Measurements from ENCODE around the gene KCNE4. TPM values are rescaled to one million over a fixed set of nuclear protein-coding genes. Genes with fewer than 3 reads are reported as not detected.

KCNE4 gene, protein sequence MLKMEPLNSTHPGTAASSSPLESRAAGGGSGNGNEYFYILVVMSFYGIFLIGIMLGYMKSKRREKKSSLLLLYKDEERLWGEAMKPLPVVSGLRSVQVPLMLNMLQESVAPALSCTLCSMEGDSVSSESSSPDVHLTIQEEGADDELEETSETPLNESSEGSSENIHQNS
- 2.5 and 3.2 TPM in 2 replicates for total RNA-seq (ENCODE audit: low replicate concordance)
- long read RNA-seq, transcript KCNE4-201 (2 exons, 3,291 nt) = major isoform, 5 of 7 reads
- long read RNA-seq, partial matches to known transcripts = 0 of 7 reads
- long read RNA-seq, other reads (novel, unspliced or antisense) = 2 of 7 reads

DNA sequence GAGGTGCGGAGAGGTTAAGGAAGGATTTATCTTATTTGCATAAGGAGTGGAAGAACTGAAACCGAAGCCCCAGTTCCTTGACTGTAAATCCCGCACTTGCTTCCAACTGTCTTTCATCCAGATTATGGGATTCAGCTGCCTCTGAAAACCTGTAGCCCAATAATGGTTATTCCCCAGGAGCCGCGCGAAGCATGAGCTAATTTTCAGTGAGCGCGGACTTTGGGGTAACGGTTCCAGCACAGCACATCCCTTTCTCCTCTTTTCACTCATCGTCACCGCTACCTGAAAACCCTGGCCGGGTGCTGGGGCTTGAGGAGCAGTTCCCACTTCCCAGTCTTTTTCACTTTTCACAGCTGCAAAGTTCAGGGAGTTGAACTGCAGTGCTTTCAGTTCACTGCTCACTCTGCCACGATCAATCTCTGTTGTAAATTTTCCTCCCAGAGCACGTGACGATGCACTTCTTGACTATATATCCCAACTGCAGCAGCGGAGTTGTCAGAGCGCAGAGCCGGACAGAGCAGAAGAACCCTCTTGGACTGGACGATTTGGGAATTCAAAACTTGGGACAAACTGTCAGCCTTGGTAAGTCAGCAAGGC lies at the start of gene KCNE4:
KCNE4 (plus strand) TSS at position 498 of the 597 bp plus-strand sequence. CDS start 641 bp downstream, outside the sequence.
- Mint-ChIP-seq H3K4me1 (ENCODE audit: unreplicated experiment) (peaks cover 55% of the 10 kb centered on the region), H3K27me3 (no peaks in the 10 kb centered on the region), H3K36me3 (no peaks in the 10 kb centered on the region), H3K27ac (peak within 1 kb of the TSS; percentile 76), H3K4me3 (peak within 1 kb of the TSS; percentile 82), H3K9me3 (peaks cover 4% of the 10 kb centered on the region)
- TF ChIP-seq, protein P1, sequence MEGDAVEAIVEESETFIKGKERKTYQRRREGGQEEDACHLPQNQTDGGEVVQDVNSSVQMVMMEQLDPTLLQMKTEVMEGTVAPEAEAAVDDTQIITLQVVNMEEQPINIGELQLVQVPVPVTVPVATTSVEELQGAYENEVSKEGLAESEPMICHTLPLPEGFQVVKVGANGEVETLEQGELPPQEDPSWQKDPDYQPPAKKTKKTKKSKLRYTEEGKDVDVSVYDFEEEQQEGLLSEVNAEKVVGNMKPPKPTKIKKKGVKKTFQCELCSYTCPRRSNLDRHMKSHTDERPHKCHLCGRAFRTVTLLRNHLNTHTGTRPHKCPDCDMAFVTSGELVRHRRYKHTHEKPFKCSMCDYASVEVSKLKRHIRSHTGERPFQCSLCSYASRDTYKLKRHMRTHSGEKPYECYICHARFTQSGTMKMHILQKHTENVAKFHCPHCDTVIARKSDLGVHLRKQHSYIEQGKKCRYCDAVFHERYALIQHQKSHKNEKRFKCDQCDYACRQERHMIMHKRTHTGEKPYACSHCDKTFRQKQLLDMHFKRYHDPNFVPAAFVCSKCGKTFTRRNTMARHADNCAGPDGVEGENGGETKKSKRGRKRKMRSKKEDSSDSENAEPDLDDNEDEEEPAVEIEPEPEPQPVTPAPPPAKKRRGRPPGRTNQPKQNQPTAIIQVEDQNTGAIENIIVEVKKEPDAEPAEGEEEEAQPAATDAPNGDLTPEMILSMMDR (conservative IDR thresholded peaks at IDR 0.05) = no peak
- no peak for DNase-seq (ENCODE audit: extremely low spot score, unreplicated experiment)

DNA sequence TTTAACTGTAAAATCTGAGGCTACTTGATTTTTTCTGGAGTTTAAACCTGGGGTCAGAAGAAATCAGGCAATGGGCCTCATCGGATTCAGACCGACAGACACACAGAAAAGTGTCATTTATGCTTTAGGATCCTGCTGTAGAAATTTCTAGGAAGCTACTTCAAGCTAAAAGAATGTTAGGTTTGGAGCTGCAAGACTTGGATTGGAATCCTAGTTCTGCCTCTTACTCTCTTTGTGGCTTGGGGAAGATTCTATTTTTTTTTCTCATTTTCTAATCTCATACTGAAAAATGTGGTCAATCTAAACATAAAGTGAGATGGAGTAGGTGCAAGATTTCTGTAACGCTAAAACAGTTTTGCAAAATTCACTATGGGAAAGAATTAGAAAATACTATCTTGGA lies 48.8 kb upstream of the KCNE4 start:
- Mint-ChIP-seq H3K27ac (no peak overlapping the region), H3K36me3 (no peaks in the 10 kb centered on the region), H3K4me1 (ENCODE audit: unreplicated experiment) (peaks cover 4% of the 10 kb centered on the region), H3K4me3 (no peak overlapping the region), H3K27me3 (peaks cover 12% of the 10 kb centered on the region), H3K9me3 (no peaks in the 10 kb centered on the region)
- TF ChIP-seq, protein P1 (conservative IDR thresholded peaks at IDR 0.05) = no peak
- no peak for DNase-seq (ENCODE audit: extremely low spot score, unreplicated experiment)

DNA sequence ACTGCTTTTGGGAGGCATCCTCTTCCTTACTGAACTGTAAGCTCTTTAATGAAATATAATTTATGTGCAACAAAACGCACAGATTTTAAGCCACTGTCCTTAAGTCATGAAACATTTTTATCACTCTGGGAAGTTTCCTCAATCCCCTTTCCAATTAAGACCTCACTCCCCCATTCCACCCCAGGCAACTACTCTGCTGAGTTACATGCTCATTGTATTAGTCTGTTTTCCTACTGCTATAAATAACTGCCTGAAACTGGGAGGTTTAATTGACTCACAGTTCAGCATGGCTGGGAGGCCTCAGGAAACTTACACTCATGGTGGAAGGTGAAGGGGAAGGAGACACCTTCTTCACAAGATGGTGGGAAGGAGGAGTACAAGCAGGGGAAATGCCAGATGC lies 46.5 kb upstream of the KCNE4 start:
- H3K4me1 Mint-ChIP-seq (ENCODE audit: unreplicated experiment) = peaks cover 4% of the 10 kb centered on the region
- DNase-seq (ENCODE audit: extremely low spot score, unreplicated experiment) = no peak
- peaks cover 5% of the 10 kb centered on the region for H3K27me3 Mint-ChIP-seq
- TF ChIP-seq, protein P1 (conservative IDR thresholded peaks at IDR 0.05) = no peak
- H3K4me3 Mint-ChIP-seq = no peak overlapping the region
- no peaks in the 10 kb centered on the region for H3K9me3 Mint-ChIP-seq
- no peaks in the 10 kb centered on the region for H3K36me3 Mint-ChIP-seq
- no peak overlapping the region for H3K27ac Mint-ChIP-seq

DNA sequence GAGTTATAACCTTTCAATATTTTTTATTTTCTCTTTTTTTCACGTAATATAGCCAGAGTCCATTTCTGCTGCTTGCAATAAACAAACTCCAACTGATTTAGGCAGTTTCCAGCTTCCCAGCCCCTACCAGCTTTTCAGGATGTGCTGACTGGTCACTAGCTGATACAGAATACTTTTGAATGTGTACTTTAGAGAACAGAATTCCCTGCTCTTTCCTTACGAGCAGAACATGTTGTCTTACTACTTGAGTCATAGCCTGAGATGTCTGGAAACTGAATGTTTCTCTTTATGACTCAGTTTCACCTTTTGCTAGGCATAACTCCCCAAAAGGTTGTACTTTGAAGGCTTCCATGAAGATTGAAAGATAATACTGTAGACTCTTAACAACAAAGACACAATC lies 44.5 kb upstream of the KCNE4 start:
- Mint-ChIP-seq H3K9me3 (no peaks in the 10 kb centered on the region), H3K36me3 (no peaks in the 10 kb centered on the region), H3K27me3 (no peaks in the 10 kb centered on the region), H3K27ac (no peak overlapping the region), H3K4me1 (ENCODE audit: unreplicated experiment) (no peaks in the 10 kb centered on the region), H3K4me3 (no peak overlapping the region)
- no peak for DNase-seq (ENCODE audit: extremely low spot score, unreplicated experiment)
- TF ChIP-seq, protein P1 (conservative IDR thresholded peaks at IDR 0.05) = no peak

DNA sequence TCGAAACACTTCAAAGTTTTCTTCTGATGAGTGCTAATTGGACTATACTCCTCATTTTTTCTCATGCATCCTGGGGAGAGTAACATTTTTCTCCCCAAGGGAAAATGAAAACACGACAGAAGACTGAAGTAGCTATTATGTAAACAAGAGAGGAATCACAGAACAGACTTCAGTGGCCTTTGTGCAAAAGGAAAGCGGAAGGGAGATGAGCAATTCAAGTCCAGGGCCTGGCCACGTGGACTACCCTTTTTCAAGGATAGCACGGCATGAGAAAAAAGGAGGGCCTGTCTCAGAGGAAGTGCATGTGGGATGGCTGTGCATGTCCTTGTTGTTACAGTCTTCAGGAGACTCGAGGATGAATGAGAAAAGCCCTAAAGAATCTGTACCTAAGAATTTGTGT lies 43.8 kb upstream of the KCNE4 start:
- Mint-ChIP-seq H3K9me3 (no peaks in the 10 kb centered on the region), H3K4me3 (no peak overlapping the region), H3K27me3 (peaks cover 2% of the 10 kb centered on the region), H3K4me1 (ENCODE audit: unreplicated experiment) (no peaks in the 10 kb centered on the region), H3K27ac (no peak overlapping the region), H3K36me3 (no peaks in the 10 kb centered on the region)
- no peak for DNase-seq (ENCODE audit: extremely low spot score, unreplicated experiment)
- TF ChIP-seq, protein P1 (conservative IDR thresholded peaks at IDR 0.05) = no peak
